Suprapubic skin (tissue), 4 donors: Measurements from ENCODE around the gene PTPMT1. TPM values are rescaled to one million over a fixed set of nuclear protein-coding genes. Genes with fewer than 3 reads are reported as not detected.

Source experiments
- DNase-seq, 2 donors: peaks; one replicate each; pipeline ENCODE4 v3.0.0-alpha.2; 2019; ENCODE audit warnings: low spot score in 2 of 2
- H3K27ac ChIP-seq: fragments of 200-600 bp; sonication (generic); one replicate; pipeline ENCODE4 v1.5.1; 2019
- H3K27me3 ChIP-seq: fragments of 200-600 bp; sonication (generic); one replicate; pipeline ENCODE4 v1.5.1; 2019
- H3K36me3 ChIP-seq: fragments of 200-600 bp; sonication (generic); one replicate; pipeline ENCODE4 v1.5.1; 2019
- H3K4me1 ChIP-seq: fragments of 200-600 bp; sonication (generic); one replicate; pipeline ENCODE4 v1.5.1; 2019
- H3K4me3 ChIP-seq: fragments of 200-600 bp; sonication (generic); one replicate; pipeline ENCODE4 v1.5.1; 2019; ENCODE audit warnings: mild to moderate bottlenecking
- H3K9me3 ChIP-seq: fragments of 200-600 bp; sonication (generic); one replicate; pipeline ENCODE4 v1.5.1; 2019
- EP300 ChIP-seq: sonication (generic); formaldehyde crosslinking; IDR thresholded peaks from one replicate; pipeline ENCODE4 v1.6.1; 2017; ENCODE audit warnings: antibody characterized with exemption
- POLR2A ChIP-seq, 2 donors: fragments of 450-650 bp; IDR thresholded peaks; one replicate each; pipeline ENCODE4 v1.6.1; 2017; ENCODE audit warnings: antibody characterized with exemption in 2 of 2, mild to moderate bottlenecking in 2 of 2, moderate library complexity in 2 of 2
- POLR2AphosphoS5 ChIP-seq, 3 donors: sonication (generic); formaldehyde crosslinking; IDR thresholded peaks; one replicate each; pipeline ENCODE4 v1.6.1; 2017; ENCODE audit warnings: antibody characterized with exemption in 3 of 3
- WGBS: methylation state at CpG from one replicate; pipeline ENCODE4 v1.1.5; 2018; 5-methylcytosine and 5-hydroxymethylcytosine counted together
- total RNA-seq, 4 donors: library from RNA; depleted of rRNA; stranded (reverse); fragments of >200 nt; gene quantifications; one replicate each; pipeline ENCODE4 v1.1.0, GENCODE V29; 2016
- TF ChIP-seq, protein P1 (sequence below), 2 donors: fragments of 200-600 bp in 1 of 2; fragments of 450-650 bp in 1 of 2; sonication (generic) in 1 of 2; IDR thresholded peaks; one replicate each; pipeline ENCODE4 v1.5.1; 2016 to 2019; ENCODE audit warnings: antibody characterized with exemption in 2 of 2, mild to moderate bottlenecking in 1 of 2, moderate library complexity in 1 of 2

Gene PTPMT1, protein sequence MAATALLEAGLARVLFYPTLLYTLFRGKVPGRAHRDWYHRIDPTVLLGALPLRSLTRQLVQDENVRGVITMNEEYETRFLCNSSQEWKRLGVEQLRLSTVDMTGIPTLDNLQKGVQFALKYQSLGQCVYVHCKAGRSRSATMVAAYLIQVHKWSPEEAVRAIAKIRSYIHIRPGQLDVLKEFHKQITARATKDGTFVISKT
- 10 to 100 TPM; 63.2 to 81.4 (median 71.6) TPM for total RNA-seq

DNA sequence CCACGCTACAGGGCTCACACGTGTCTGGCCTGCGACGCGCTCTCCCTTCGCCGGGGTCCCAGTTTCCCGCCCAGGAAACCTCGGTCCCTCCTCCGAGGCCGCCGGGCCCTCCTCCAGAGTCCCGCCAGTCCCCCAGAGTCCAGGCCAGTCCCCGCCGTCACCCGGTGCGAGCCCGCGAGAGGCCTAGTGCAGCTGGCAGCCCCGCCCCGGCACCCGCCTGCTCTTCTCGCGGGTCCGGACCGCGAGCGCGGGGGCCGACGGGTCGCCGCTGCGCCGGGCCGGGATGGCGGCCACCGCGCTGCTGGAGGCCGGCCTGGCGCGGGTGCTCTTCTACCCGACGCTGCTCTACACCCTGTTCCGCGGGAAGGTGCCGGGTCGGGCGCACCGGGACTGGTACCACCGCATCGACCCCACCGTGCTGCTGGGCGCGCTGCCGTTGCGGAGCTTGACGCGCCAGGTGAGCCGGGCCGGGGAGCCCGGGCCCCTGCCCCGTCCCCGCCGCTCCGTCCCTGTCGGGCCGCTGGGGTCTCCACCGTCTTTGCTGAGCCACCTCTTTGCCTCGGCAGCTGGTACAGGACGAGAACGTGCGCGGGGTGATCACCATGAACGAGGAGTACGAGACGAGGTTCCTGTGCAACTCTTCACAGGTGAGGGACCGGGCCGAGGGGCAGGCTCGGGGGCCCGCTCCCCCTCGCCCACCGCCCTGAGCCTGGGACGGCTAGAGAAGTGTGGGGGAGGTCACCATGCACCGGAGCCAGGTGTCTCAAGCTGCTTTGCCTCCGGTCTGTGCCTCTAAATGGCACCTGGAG is at the start of gene PTPMT1:
TSS of gene PTPMT1 (plus strand) at position 260 of the 809 bp plus-strand sequence. CDS start at position 284, 24 bp downstream.
- no peaks in the 10 kb centered on the region for H3K27me3 ChIP-seq
- TF ChIP-seq, protein P1, sequence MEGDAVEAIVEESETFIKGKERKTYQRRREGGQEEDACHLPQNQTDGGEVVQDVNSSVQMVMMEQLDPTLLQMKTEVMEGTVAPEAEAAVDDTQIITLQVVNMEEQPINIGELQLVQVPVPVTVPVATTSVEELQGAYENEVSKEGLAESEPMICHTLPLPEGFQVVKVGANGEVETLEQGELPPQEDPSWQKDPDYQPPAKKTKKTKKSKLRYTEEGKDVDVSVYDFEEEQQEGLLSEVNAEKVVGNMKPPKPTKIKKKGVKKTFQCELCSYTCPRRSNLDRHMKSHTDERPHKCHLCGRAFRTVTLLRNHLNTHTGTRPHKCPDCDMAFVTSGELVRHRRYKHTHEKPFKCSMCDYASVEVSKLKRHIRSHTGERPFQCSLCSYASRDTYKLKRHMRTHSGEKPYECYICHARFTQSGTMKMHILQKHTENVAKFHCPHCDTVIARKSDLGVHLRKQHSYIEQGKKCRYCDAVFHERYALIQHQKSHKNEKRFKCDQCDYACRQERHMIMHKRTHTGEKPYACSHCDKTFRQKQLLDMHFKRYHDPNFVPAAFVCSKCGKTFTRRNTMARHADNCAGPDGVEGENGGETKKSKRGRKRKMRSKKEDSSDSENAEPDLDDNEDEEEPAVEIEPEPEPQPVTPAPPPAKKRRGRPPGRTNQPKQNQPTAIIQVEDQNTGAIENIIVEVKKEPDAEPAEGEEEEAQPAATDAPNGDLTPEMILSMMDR (IDR thresholded peaks at IDR 0.05), result no peak
- no peak for TF ChIP-seq POLR2AphosphoS5 (IDR thresholded peaks at IDR 0.05)
- TF ChIP-seq EP300, result no peak
- peak in 1 of 2 donors; percentile 61 for TF ChIP-seq POLR2A (IDR thresholded peaks at IDR 0.05)
- H3K9me3 ChIP-seq, result no peaks in the 10 kb centered on the region
- H3K36me3 ChIP-seq, result peaks cover 6% of the 10 kb centered on the region
- H3K4me1 ChIP-seq, result peaks cover 22% of the 10 kb centered on the region
- peak; percentile 85 to 90 for DNase-seq
- H3K4me3 ChIP-seq, result peak within 1 kb of the TSS; percentile 86
- WGBS, result 2% methylated on average over 42 of the region's 86 CpGs
- H3K27ac ChIP-seq, result peak within 1 kb of the TSS; percentile 86

DNA sequence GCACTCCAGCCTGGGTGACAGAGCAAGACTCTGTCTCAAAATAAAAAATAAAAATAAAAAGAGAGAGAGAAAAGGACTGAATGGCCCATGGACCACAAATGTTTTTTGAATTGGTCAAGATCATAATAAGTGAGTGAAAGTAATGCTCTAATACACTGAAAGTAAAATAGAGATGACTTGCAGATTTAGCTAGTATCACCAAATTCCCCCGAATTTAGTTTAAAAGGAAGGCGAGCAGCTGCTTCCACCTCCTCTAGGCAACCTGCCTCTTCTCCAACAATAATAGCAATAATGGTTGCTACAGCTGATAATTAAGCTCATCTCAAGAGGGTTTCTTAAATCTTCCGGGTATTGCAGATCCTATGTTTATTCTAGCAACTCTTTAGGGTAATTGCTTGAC is 49.2 kb upstream of the PTPMT1 start:
- no peaks in the 10 kb centered on the region for H3K27me3 ChIP-seq
- H3K9me3 ChIP-seq, result no peaks in the 10 kb centered on the region
- no peak overlapping the region for H3K4me3 ChIP-seq
- TF ChIP-seq POLR2A (IDR thresholded peaks at IDR 0.05), result no peak
- no peaks in the 10 kb centered on the region for H3K36me3 ChIP-seq
- H3K4me1 ChIP-seq, result peaks cover 76% of the 10 kb centered on the region
- WGBS, result 73% methylated on average over 3 of the region's 3 CpGs
- DNase-seq, result no peak
- H3K27ac ChIP-seq, result no peak overlapping the region

DNA sequence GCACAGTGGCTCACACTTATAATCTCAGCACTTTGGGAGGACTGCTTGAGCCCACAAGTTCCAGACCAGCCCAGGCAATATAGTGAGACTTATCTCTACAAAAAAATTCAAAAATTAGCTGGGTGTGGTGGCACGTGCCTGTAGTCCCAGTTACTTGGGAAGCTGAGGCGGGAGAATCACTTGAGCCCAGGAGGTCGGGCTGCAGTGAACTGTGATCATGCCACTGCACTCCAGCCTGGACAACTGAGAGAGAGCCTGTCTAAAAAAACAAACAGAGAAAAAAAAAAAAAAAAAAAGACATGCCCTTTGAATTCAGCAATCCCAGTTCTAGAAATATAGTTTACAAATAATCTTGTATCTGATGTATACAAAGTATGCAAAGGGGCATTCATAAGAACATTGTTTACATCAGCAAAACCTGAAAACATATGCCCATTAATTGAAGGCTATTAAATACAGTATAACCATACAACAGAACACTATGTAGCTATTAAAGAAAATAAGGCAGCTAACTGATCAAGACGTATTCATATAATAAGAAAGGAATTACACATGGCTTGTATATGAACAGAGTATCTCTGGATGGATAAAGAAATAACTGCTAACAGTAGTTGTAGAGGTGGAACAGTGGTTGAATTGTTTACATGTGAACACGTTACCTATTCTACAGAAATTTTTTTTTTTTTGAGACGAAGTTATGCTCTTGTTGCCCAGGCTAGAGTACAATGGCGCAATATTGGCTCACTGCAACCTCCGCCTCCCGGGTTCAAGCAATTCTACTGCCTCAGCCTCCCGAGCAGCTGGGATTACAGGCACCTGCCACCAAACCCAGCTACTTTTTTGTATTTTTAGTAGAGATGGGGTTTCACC is 48.2 kb upstream of the PTPMT1 start:
- no peaks in the 10 kb centered on the region for H3K36me3 ChIP-seq
- WGBS, result 67% methylated on average over 10 of the region's 10 CpGs
- no peak overlapping the region for H3K27ac ChIP-seq
- no peaks in the 10 kb centered on the region for H3K27me3 ChIP-seq
- H3K9me3 ChIP-seq, result no peaks in the 10 kb centered on the region
- peaks cover 78% of the 10 kb centered on the region for H3K4me1 ChIP-seq
- TF ChIP-seq, protein P1 (IDR thresholded peaks at IDR 0.05), result no peak
- TF ChIP-seq POLR2AphosphoS5 (IDR thresholded peaks at IDR 0.05), result no peak
- TF ChIP-seq POLR2A (IDR thresholded peaks at IDR 0.05), result no peak
- TF ChIP-seq EP300, result no peak
- no peak for DNase-seq
- H3K4me3 ChIP-seq, result no peak overlapping the region

DNA sequence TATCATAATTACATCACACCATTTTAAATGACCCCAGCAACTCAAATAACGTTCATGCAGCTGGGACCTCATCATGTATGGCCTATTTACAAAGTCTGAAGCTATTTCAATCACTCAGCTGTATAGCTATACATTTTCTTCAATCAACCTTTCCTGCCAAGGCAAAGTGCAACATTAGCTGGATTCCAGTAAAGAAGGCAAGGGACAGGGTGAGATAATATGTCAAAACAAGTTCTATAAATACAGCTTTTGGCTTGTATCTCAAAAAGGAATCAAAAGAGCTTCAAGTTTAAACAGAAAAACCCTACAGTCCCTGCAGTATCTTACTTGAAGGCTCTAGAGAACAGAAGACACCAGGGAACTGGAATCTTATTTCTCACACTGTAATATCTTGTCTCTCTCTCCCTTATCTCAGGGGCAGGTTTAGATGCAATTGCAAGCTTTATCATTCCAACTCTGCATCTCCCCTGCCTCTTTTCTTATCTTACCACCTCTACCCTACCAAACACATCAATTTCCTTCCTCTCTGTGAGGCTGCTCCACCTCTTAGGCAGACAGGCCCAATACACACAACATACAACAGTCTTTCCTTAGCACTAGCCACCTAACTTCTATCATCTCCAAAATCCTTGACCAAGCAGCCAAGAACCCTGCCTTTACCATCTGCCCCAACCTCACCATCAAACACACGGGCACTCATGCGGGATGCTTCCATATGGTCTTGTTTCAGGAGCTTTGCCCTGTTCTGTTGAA is 47.0 kb upstream of the PTPMT1 start:
- no peak for TF ChIP-seq EP300
- no peak for TF ChIP-seq POLR2A (IDR thresholded peaks at IDR 0.05)
- TF ChIP-seq, protein P1 (IDR thresholded peaks at IDR 0.05), result no peak
- no peak for TF ChIP-seq POLR2AphosphoS5 (IDR thresholded peaks at IDR 0.05)
- Histone ChIP-seq H3K36me3 (no peaks in the 10 kb centered on the region), H3K4me1 (peaks cover 79% of the 10 kb centered on the region)

DNA sequence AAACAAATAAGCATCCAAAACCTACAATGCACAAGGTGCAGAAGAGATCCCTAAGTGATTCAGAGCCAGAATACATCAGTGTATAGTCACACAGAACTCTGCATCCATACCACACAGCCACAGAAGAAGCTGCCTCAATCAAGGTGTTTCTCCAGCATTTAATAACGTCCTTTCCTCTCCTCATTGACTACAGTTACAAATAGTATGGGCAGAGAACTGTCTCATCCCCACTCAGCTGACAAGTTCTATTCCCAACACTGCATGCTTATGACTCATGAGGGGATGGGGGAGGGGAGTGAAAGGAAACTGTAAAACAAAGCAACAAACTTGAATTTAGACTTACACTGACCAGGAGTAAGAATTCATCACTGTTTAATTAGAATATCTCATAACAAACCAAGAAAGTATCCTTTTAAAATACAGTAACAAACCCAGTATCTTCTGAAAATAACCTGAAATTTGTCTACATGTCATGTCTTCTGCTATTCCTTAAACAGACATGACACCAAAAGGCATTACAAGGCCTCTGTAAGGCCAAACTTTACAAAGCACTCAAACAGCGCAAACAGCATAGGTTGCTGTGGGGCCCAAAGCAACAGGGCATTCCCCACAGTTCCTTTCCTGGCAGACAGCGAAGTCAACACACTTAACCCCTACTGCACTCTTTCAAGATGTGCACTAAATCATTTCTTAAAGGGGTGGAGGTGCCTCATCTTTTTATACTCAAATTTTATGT is 41.7 kb upstream of the PTPMT1 start:
- Histone ChIP-seq H3K4me1 (peaks cover 69% of the 10 kb centered on the region), H3K4me3 (peak overlapping the region; percentile 23), H3K9me3 (no peaks in the 10 kb centered on the region), H3K36me3 (no peaks in the 10 kb centered on the region), H3K27me3 (no peaks in the 10 kb centered on the region), H3K27ac (peak overlapping the region; percentile 79)
- TF ChIP-seq POLR2A (IDR thresholded peaks at IDR 0.05), result no peak
- TF ChIP-seq EP300, result no peak
- TF ChIP-seq, protein P1 (IDR thresholded peaks at IDR 0.05), result no peak
- TF ChIP-seq POLR2AphosphoS5 (IDR thresholded peaks at IDR 0.05), result no peak
- WGBS, result 2% methylated on average over 3 of the region's 3 CpGs
- no peak for DNase-seq

More for the DNA sequence above, 47.0 kb upstream of the PTPMT1 start:
- H3K9me3 ChIP-seq, result no peaks in the 10 kb centered on the region
- no peaks in the 10 kb centered on the region for H3K27me3 ChIP-seq
- no peak overlapping the region for H3K4me3 ChIP-seq
- 52% methylated on average over 3 of the region's 3 CpGs for WGBS
- H3K27ac ChIP-seq, result no peak overlapping the region
- no peak for DNase-seq
